WTC11 (cell line): ENCODE data around the gene MIER2. TPM values are rescaled to one million over a fixed set of nuclear protein-coding genes. Genes with fewer than 3 reads are reported as not detected.

Experiments
- ATAC-seq: fragments of 200-7000 bp; cut with Tn5 transposase; 2 replicates; pipeline ENCODE4 v1.10.0; 2021; ENCODE audit warnings: mild to moderate bottlenecking, moderate library complexity
- CTCF ChIA-PET: fragments of 300-600 bp; sonication (Branson Sonifier 250); formaldehyde crosslinking; loops from one replicate; lab custom pipeline; 2021; ENCODE audit warnings: antibody characterized with exemption; lab: Charles Lee
- POLR2A ChIA-PET: fragments of 350-600 bp; sonication (Branson Sonifier 250); formaldehyde crosslinking; loops from one replicate; lab custom pipeline; 2021; ENCODE audit warnings: antibody characterized with exemption; lab: Charles Lee
- DNase-seq: peaks from one replicate; pipeline ENCODE4 v3.0.0; 2021; ENCODE audit warnings: low spot score
- H3K27ac Mint-ChIP-seq: 2 replicates; pipeline ENCODE4 v1.8.0; 2021; ENCODE audit warnings: mixed read lengths
- H3K27me3 Mint-ChIP-seq: 2 replicates; pipeline ENCODE4 v1.8.0; 2021; ENCODE audit warnings: low read depth, mild to moderate bottlenecking, moderate library complexity, mixed read lengths
- H3K36me3 Mint-ChIP-seq: 2 replicates; pipeline ENCODE4 v1.8.0; 2021; ENCODE audit warnings: mixed read lengths
- H3K4me1 Mint-ChIP-seq: 2 replicates; pipeline ENCODE4 v1.8.0; 2022; ENCODE audit warnings: mixed read lengths
- H3K4me3 Mint-ChIP-seq: 2 replicates; pipeline ENCODE4 v1.8.0; 2021; ENCODE audit warnings: mild to moderate bottlenecking, moderate library complexity, mixed read lengths
- H3K9me3 Mint-ChIP-seq: 2 replicates; pipeline ENCODE4 v1.8.0; 2021; ENCODE audit warnings: mixed read lengths
- AFF4 ChIP-seq: sonication (generic); formaldehyde crosslinking; IDR thresholded peaks from 2 replicates; pipeline ENCODE4 v1.8.1; 2023; ENCODE audit warnings: mild to moderate bottlenecking, missing genetic modification reagents, borderline replicate concordance
- ATF3 ChIP-seq: sonication (generic); formaldehyde crosslinking; conservative IDR thresholded peaks from 2 replicates; pipeline ENCODE4 v1.8.1; 2022; ENCODE audit warnings: mild to moderate bottlenecking, missing genetic modification reagents
- CBFB ChIP-seq: sonication (generic); formaldehyde crosslinking; IDR thresholded peaks from 2 replicates; pipeline ENCODE4 v1.8.1; 2022; ENCODE audit warnings: mild to moderate bottlenecking, low read depth, missing genetic modification reagents
- CTCF ChIP-seq: fragments of 200-600 bp; IDR thresholded peaks from 2 replicates; pipeline ENCODE4 v1.8.0; 2022; ENCODE audit warnings: antibody characterized with exemption
- E2F1 ChIP-seq: sonication (generic); formaldehyde crosslinking; IDR thresholded peaks from 2 replicates; pipeline ENCODE4 v1.8.0; 2022; ENCODE audit warnings: mild to moderate bottlenecking, missing genetic modification reagents
- ETV6 ChIP-seq: sonication (generic); formaldehyde crosslinking; IDR thresholded peaks from 2 replicates; pipeline ENCODE4 v1.8.1; 2022; ENCODE audit warnings: mild to moderate bottlenecking, missing genetic modification reagents
- HMGXB4 ChIP-seq: sonication (generic); formaldehyde crosslinking; IDR thresholded peaks from 2 replicates; pipeline ENCODE4 v1.8.1; 2023; ENCODE audit warnings: mild to moderate bottlenecking, moderate library complexity, missing genetic modification reagents
- IRF2 ChIP-seq: sonication (generic); formaldehyde crosslinking; IDR thresholded peaks from 2 replicates; pipeline ENCODE4 v1.8.0; 2022; ENCODE audit warnings: low read depth, missing genetic modification reagents, borderline replicate concordance
- MAX ChIP-seq: sonication (generic); formaldehyde crosslinking; IDR thresholded peaks from 2 replicates; pipeline ENCODE4 v1.8.0; 2022; ENCODE audit warnings: mild to moderate bottlenecking, missing genetic modification reagents
- NFE2L1 ChIP-seq: sonication (generic); formaldehyde crosslinking; IDR thresholded peaks from 2 replicates; pipeline ENCODE4 v1.8.1; 2023; ENCODE audit warnings: missing genetic modification reagents
- PRDM15 ChIP-seq: sonication (generic); formaldehyde crosslinking; IDR thresholded peaks from 2 replicates; pipeline ENCODE4 v1.8.0; 2022; ENCODE audit warnings: missing genetic modification reagents
- SP1 ChIP-seq: sonication (generic); formaldehyde crosslinking; conservative IDR thresholded peaks from 2 replicates; pipeline ENCODE4 v1.8.1; 2022; ENCODE audit warnings: missing genetic modification reagents
- STAT6 ChIP-seq: sonication (generic); formaldehyde crosslinking; conservative IDR thresholded peaks from 2 replicates; pipeline ENCODE4 v1.8.1; 2023; ENCODE audit warnings: mild to moderate bottlenecking, low read depth, missing genetic modification reagents, moderate library complexity
- TCF7 ChIP-seq: sonication (generic); formaldehyde crosslinking; IDR thresholded peaks from 2 replicates; pipeline ENCODE4 v1.8.0; 2022; ENCODE audit warnings: mild to moderate bottlenecking, low read depth, missing genetic modification reagents, moderate library complexity
- ZBTB43 ChIP-seq: sonication (generic); formaldehyde crosslinking; IDR thresholded peaks from 2 replicates; pipeline ENCODE4 v1.8.1; 2023; ENCODE audit warnings: mild to moderate bottlenecking, missing genetic modification reagents
- ZNF416 ChIP-seq: fragments of 250-450 bp; sonication (Bioruptor Pico); IDR thresholded peaks from 2 replicates; pipeline ENCODE4 v1.9.0; 2021; ENCODE audit warnings: mild to moderate bottlenecking, inconsistent platforms
- ZNF423 ChIP-seq: fragments of 250-450 bp; sonication (Bioruptor Pico); IDR thresholded peaks from 2 replicates; pipeline ENCODE4 v2.1.2; 2022; ENCODE audit warnings: mild to moderate bottlenecking, moderate library complexity
- ZNF671 ChIP-seq: fragments of 250-450 bp; sonication (Bioruptor Pico); IDR thresholded peaks from 2 replicates; pipeline ENCODE4 v1.8.0; 2021; ENCODE audit warnings: mild to moderate bottlenecking
- total RNA-seq: library from RNA; stranded (reverse); gene quantifications from 3 replicates; pipeline ENCODE4 v1.2.3, GENCODE V29; 2021

The MIER2 gene
- total RNA-seq, 1 experiment from 2014 or later, result 56.3 TPM

GRCh38 chr19:283395-283794, 61.2 kb downstream of the MIER2 start:
- Mint-ChIP-seq H3K9me3 (no peaks in the 10 kb centered on the region), H3K36me3 (peaks cover 51% of the 10 kb centered on the region), H3K4me3 (no peak overlapping the region), H3K27me3 (no peaks in the 10 kb centered on the region), H3K27ac (peak overlapping the region; percentile 40), H3K4me1 (peaks cover 27% of the 10 kb centered on the region)
- no peak for DNase-seq
- no peak for TF ChIP-seq ZBTB43 (CRISPR knock-in tag)
- no peak for TF ChIP-seq ATF3 (CRISPR knock-in tag)
- TF ChIP-seq STAT6, result no peak
- no peak for TF ChIP-seq E2F1 (CRISPR knock-in tag)
- no peak for TF ChIP-seq ETV6 (CRISPR knock-in tag)
- POLR2A ChIA-PET, result no interaction called here
- CTCF ChIA-PET, result interaction anchor here (0.9 kb wide), 1 partner anchor 227 kb away, joined by 3 read pairs; no protein-coding TSS in a partner anchor
- no peak for ATAC-seq

GRCh38 chr19:282501-282900, 62.1 kb downstream of the MIER2 start:
- Mint-ChIP-seq H3K9me3 (no peaks in the 10 kb centered on the region), H3K4me3 (no peak overlapping the region), H3K27me3 (no peaks in the 10 kb centered on the region), H3K4me1 (peaks cover 28% of the 10 kb centered on the region), H3K36me3 (peaks cover 51% of the 10 kb centered on the region), H3K27ac (no peak overlapping the region)
- CTCF ChIA-PET, result interaction anchor here (1.2 kb wide), 1 partner anchor 16 kb away, joined by 4 read pairs; no protein-coding TSS in a partner anchor
- no peak for ATAC-seq
- POLR2A ChIA-PET, result interaction anchor here (0.6 kb wide), 1 partner anchor 94 kb away, joined by 9 read pairs; no protein-coding TSS in a partner anchor
- no peak for DNase-seq
- TF ChIP-seq ZNF423 (CRISPR knock-in tag), result no peak
- TF ChIP-seq CBFB (CRISPR knock-in tag), result no peak
- no peak for TF ChIP-seq IRF2 (CRISPR knock-in tag)
- TF ChIP-seq HMGXB4 (CRISPR knock-in tag), result no peak
- no peak for TF ChIP-seq TCF7 (CRISPR knock-in tag)
- TF ChIP-seq MAX (CRISPR knock-in tag), result no peak
- TF ChIP-seq NFE2L1 (CRISPR knock-in tag), result no peak
- TF ChIP-seq SP1 (CRISPR knock-in tag), result no peak
- no peak for TF ChIP-seq ZNF671 (CRISPR knock-in tag)
- TF ChIP-seq PRDM15 (CRISPR knock-in tag), result no peak
- no peak for TF ChIP-seq CTCF
- no peak for TF ChIP-seq AFF4
- no peak for TF ChIP-seq ZNF416 (CRISPR knock-in tag)
